Upper lobe of left lung (tissue), 6 donors: ENCODE results near the gene KCNJ13. TPM values are rescaled to one million over a fixed set of nuclear protein-coding genes. Genes with fewer than 3 reads are reported as not detected.
A peak's percentile ranks its signal among the peaks of the same experiment; 100 is the strongest.

Source experiments
- ATAC-seq, 2 donors: fragments of 200-7000 bp; cut with Tn5 transposase; one replicate each; pipeline ENCODE4 v1.9.1; 2022; ENCODE audit warnings: mild to moderate bottlenecking in 2 of 2, moderate library complexity in 2 of 2; ENCODE audit not compliant: low FRiP score in 2 of 2
- DNase-seq, 2 donors: peaks; one replicate each; pipeline ENCODE4 v3.0.0-alpha.2; 2019 to 2020
- H3K27ac ChIP-seq, 4 donors: fragments of 200-600 bp; sonication (generic); one replicate each; pipeline ENCODE4 v1.5.1; 2016 to 2019
- H3K27me3 ChIP-seq, 4 donors: fragments of 200-600 bp; sonication (generic); one replicate each; pipeline ENCODE4 v1.5.1; 2017 to 2019
- H3K36me3 ChIP-seq, 4 donors: fragments of 200-600 bp; sonication (generic); one replicate each; pipeline ENCODE4 v1.5.1; 2016 to 2019
- H3K4me1 ChIP-seq, 4 donors: fragments of 200-600 bp; sonication (generic); one replicate each; pipeline ENCODE4 v1.5.1; 2018 to 2019
- H3K4me3 ChIP-seq, 4 donors: fragments of 200-600 bp; sonication (generic); one replicate each; pipeline ENCODE4 v1.5.1; 2017 to 2019; ENCODE audit warnings: mild to moderate bottlenecking in 2 of 4, moderate library complexity in 1 of 4
- H3K9me3 ChIP-seq, 4 donors: fragments of 200-600 bp; sonication (generic); one replicate each; pipeline ENCODE4 v1.5.1; 2018 to 2019
- EP300 ChIP-seq, 4 donors: sonication (generic); formaldehyde crosslinking; IDR thresholded peaks; one replicate each; pipeline ENCODE4 v1.5.1; 2017; ENCODE audit warnings: antibody characterized with exemption in 4 of 4, control low read depth in 2 of 4
- POLR2A ChIP-seq, 4 donors: fragments of 450-650 bp; IDR thresholded peaks; one replicate each; pipeline ENCODE4 v1.5.1; 2016 to 2017; ENCODE audit warnings: antibody characterized with exemption in 4 of 4, mild to moderate bottlenecking in 2 of 4
- POLR2AphosphoS5 ChIP-seq, 2 donors: sonication (generic); formaldehyde crosslinking; IDR thresholded peaks; one replicate each; pipeline ENCODE4 v1.5.1; 2017; ENCODE audit warnings: antibody characterized with exemption in 2 of 2
- WGBS, 2 donors: methylation state at CpG; one replicate each; pipeline ENCODE4 v1.1.5; 2017 to 2018; 5-methylcytosine and 5-hydroxymethylcytosine counted together
- total RNA-seq, 6 donors: library from RNA; depleted of rRNA in 4 of 6; stranded (reverse); fragments of >200 nt in 4 of 6; gene quantifications; one replicate each; pipeline versions ENCODE4 v1.1.0 to v1.2.1, GENCODE V29; 2016 to 2021
- TF ChIP-seq, protein P1 (sequence below), 6 experiments: fragments of 450-650 bp in 4 of 6; fragments of 200-600 bp in 2 of 6; sonication (generic) in 2 of 6; IDR thresholded peaks; one replicate each; pipeline ENCODE4 v1.5.1; 2016 to 2019; ENCODE audit warnings: antibody characterized with exemption in 6 of 6
- donor health status: DM: no; HTN: no; CAD: no; lungs with moderate emphysema.
- donor health status: DM: no; HTN: yes; CAD: no; lungs with severe emphysema.

Gene KCNJ13
- total RNA-seq, 6 donors from 2014 or later, result not detected

GRCh38 chr2:232772531-232772930, 3.8 kb downstream of the KCNJ13 start:
- Histone ChIP-seq H3K36me3 (peaks cover 7 to 64% (median 11%) of the 10 kb centered on the region in 4 donors), H3K9me3 (no peaks in the 10 kb centered on the region), H3K4me3 (no peak overlapping the region), H3K27me3 (no peaks in the 10 kb centered on the region), H3K4me1 (peaks cover 0 to 8% (median 0%) of the 10 kb centered on the region in 4 donors), H3K27ac (no peak overlapping the region)
- no peak for TF ChIP-seq POLR2AphosphoS5 (IDR thresholded peaks at IDR 0.05)
- TF ChIP-seq POLR2A (IDR thresholded peaks at IDR 0.05), result no peak
- TF ChIP-seq, protein P1, sequence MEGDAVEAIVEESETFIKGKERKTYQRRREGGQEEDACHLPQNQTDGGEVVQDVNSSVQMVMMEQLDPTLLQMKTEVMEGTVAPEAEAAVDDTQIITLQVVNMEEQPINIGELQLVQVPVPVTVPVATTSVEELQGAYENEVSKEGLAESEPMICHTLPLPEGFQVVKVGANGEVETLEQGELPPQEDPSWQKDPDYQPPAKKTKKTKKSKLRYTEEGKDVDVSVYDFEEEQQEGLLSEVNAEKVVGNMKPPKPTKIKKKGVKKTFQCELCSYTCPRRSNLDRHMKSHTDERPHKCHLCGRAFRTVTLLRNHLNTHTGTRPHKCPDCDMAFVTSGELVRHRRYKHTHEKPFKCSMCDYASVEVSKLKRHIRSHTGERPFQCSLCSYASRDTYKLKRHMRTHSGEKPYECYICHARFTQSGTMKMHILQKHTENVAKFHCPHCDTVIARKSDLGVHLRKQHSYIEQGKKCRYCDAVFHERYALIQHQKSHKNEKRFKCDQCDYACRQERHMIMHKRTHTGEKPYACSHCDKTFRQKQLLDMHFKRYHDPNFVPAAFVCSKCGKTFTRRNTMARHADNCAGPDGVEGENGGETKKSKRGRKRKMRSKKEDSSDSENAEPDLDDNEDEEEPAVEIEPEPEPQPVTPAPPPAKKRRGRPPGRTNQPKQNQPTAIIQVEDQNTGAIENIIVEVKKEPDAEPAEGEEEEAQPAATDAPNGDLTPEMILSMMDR (IDR thresholded peaks at IDR 0.05), result no peak
- TF ChIP-seq EP300 (IDR thresholded peaks at IDR 0.05), result no peak
- WGBS, 2 donors, result 64 to 75% methylated on average over 2 of the region's 2 CpGs
- DNase-seq (no peak), ATAC-seq (peak in 1 of 2 donors; percentile 49)

- DNase-seq, result no peak
- TF ChIP-seq, protein P1 (IDR thresholded peaks at IDR 0.05), result no peak
- no peak for TF ChIP-seq POLR2A (IDR thresholded peaks at IDR 0.05)
- TF ChIP-seq EP300 (IDR thresholded peaks at IDR 0.05), result no peak
- no peak for TF ChIP-seq POLR2AphosphoS5 (IDR thresholded peaks at IDR 0.05)
- Histone ChIP-seq H3K4me3 (no peak overlapping the region), H3K27me3 (no peaks in the 10 kb centered on the region), H3K36me3 (peaks cover 7 to 61% (median 11%) of the 10 kb centered on the region in 4 donors), H3K4me1 (peaks cover 0 to 8% (median 0%) of the 10 kb centered on the region in 4 donors), H3K27ac (no peak overlapping the region), H3K9me3 (no peaks in the 10 kb centered on the region)
- no peak for ATAC-seq
- WGBS, 2 donors, result 88 to 96% methylated on average over 1 of the region's 1 CpG
Observed at GRCh38 chr2:232771870-232772269, 4.5 kb downstream of the KCNJ13 start.

DNA sequence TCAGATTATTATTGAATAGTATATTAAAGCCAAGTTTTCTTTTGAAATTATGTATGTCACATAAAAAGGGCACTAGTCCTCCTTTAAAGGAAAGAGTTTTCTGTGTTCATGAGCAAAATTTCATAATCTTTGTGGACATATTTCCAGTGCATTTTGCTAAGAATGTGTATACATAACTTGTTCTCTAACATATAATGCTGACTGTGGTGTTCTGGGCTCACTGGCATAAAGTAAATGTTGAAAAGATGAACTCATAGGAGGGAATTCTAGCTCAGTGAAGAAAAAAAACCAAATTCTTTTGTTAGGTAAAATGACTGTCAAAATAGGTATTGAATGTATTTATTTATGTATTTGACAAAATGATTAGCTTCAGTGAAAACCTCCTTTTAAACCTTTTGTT, 6.2 kb downstream of the KCNJ13 start:
- Histone ChIP-seq H3K36me3 (peaks cover 8 to 65% (median 12%) of the 10 kb centered on the region in 4 donors), H3K27ac (no peak overlapping the region), H3K4me3 (no peak overlapping the region), H3K27me3 (no peaks in the 10 kb centered on the region), H3K9me3 (no peaks in the 10 kb centered on the region), H3K4me1 (peaks cover 0 to 4% (median 0%) of the 10 kb centered on the region in 4 donors)
- ATAC-seq, result no peak
- no peak for TF ChIP-seq EP300 (IDR thresholded peaks at IDR 0.05)
- TF ChIP-seq, protein P1 (IDR thresholded peaks at IDR 0.05), result no peak
- no peak for TF ChIP-seq POLR2A (IDR thresholded peaks at IDR 0.05)
- TF ChIP-seq POLR2AphosphoS5 (IDR thresholded peaks at IDR 0.05), result no peak
- no peak for DNase-seq

GRCh38 chr2:232767866-232768265, 8.5 kb downstream of the KCNJ13 start:
- Histone ChIP-seq H3K27me3 (no peaks in the 10 kb centered on the region), H3K27ac (no peak overlapping the region), H3K4me1 (peaks cover 0 to 4% (median 0%) of the 10 kb centered on the region in 4 donors), H3K36me3 (peaks cover 8 to 69% (median 24%) of the 10 kb centered on the region in 4 donors), H3K9me3 (no peaks in the 10 kb centered on the region), H3K4me3 (no peak overlapping the region)
- DNase-seq (no peak), ATAC-seq (no peak)
- 71 to 79% methylated on average over 1 of the region's 1 CpG for WGBS, 2 donors
- TF ChIP-seq EP300 (IDR thresholded peaks at IDR 0.05) (no peak), POLR2A (IDR thresholded peaks at IDR 0.05) (no peak), POLR2AphosphoS5 (IDR thresholded peaks at IDR 0.05) (no peak)
- TF ChIP-seq, protein P1 (IDR thresholded peaks at IDR 0.05), result no peak

- no peak for ATAC-seq
- 64 to 70% methylated on average over 3 of the region's 3 CpGs for WGBS, 2 donors
- no peak for DNase-seq
- H3K27ac ChIP-seq, result no peak overlapping the region
- TF ChIP-seq POLR2A (IDR thresholded peaks at IDR 0.05) (no peak), POLR2AphosphoS5 (IDR thresholded peaks at IDR 0.05) (no peak)
- TF ChIP-seq, protein P1 (IDR thresholded peaks at IDR 0.05), result peak in 3 of 6 experiments; percentile 21 to 35 (median 24)
- no peaks in the 10 kb centered on the region for H3K4me1 ChIP-seq
- no peak overlapping the region for H3K4me3 ChIP-seq
- H3K36me3 ChIP-seq, result peaks cover 0 to 67% (median 31%) of the 10 kb centered on the region in 4 donors
- no peaks in the 10 kb centered on the region for H3K27me3 ChIP-seq
- H3K9me3 ChIP-seq, result no peaks in the 10 kb centered on the region
Observed at GRCh38 chr2:232761301-232761907, 15.0 kb downstream of the KCNJ13 start.
